Activated T-helper 2 cell treated with anti-CD3 and anti-CD28 coated beads, Interferon-gamma antibody, Interleukin-2, Interleukin-4, amounts not matched to agents 10 μg/mL and 5 μg/mL and 100 μg/mL, durations not matched to agents 14 hours and 24 hours and 36 hours (primary cell): ENCODE results near the gene DYNLT5. TPM values are rescaled to one million over a fixed set of nuclear protein-coding genes. Genes with fewer than 3 reads are reported as not detected.

Experiments used
- total RNA-seq: library from RNA; stranded (reverse); gene quantifications from 2 replicates; pipeline ENCODE4 v1.2.3, GENCODE V29; 2022

The DYNLT5 gene
- total RNA-seq, 1 donor from 2014 or later = not detected

Other genes starting within 250 kb of the DYNLT5 start
- not detected in 2 replicates for gene SGIP1, start 218.3 kb upstream of the DYNLT5 start, total RNA-seq
- not detected in 2 replicates for gene INSL5, start 48.8 kb downstream of the DYNLT5 start, total RNA-seq
- 0.90 and 1.7 TPM in 2 replicates for gene DNAI4, start 172.4 kb downstream of the DYNLT5 start, total RNA-seq
- gene MIER1, start 172.5 kb downstream of the DYNLT5 start, total RNA-seq = 44.5 and 45.1 TPM in 2 replicates